Neural progenitor cell (in vitro differentiated cells): ENCODE results near the gene PLP2. TPM values are rescaled to one million over a fixed set of nuclear protein-coding genes. Genes with fewer than 3 reads are reported as not detected.
A peak's percentile ranks its signal among the peaks of the same experiment; 100 is the strongest.

Experiments used
- DNase-seq: peaks from one replicate; pipeline ENCODE4 v3.0.0-alpha.2; 2016; ENCODE audit warnings: low spot score
- H2AFZ ChIP-seq: fragments of 200-600 bp; sonication (generic); replicated peaks from 2 replicates; pipeline ENCODE4 v1.6.1; 2016; ENCODE audit warnings: antibody characterized with exemption
- H3F3A ChIP-seq: fragments of 200-600 bp; sonication (generic); 2 replicates; pipeline ENCODE4 v1.6.1; 2016; ENCODE audit warnings: antibody characterized with exemption, low read depth
- H3K27ac ChIP-seq: fragments of 200-600 bp; sonication (generic); 2 replicates; pipeline ENCODE4 v1.5.1; 2016; ENCODE audit warnings: mild to moderate bottlenecking
- H3K27me3 ChIP-seq: fragments of 200-600 bp; sonication (generic); 2 replicates; pipeline ENCODE4 v1.6.1; 2016; ENCODE audit warnings: mild to moderate bottlenecking, moderate library complexity
- H3K36me3 ChIP-seq: fragments of 200-600 bp; sonication (generic); 2 replicates; pipeline ENCODE4 v1.5.1; 2016
- H3K4me1 ChIP-seq: fragments of 200-600 bp; sonication (generic); 2 replicates; pipeline ENCODE4 v1.6.1; 2016; ENCODE audit warnings: mixed run types
- H3K4me2 ChIP-seq: fragments of 200-600 bp; sonication (generic); 2 replicates; pipeline ENCODE4 v1.6.1; 2016
- H3K4me3 ChIP-seq: fragments of 200-600 bp; sonication (generic); 2 replicates; pipeline ENCODE4 v1.5.1; 2016
- H3K79me2 ChIP-seq: fragments of 200-600 bp; sonication (generic); 2 replicates; pipeline ENCODE4 v1.6.1; 2016; ENCODE audit warnings: low read depth
- H3K9ac ChIP-seq: fragments of 200-600 bp; sonication (generic); 2 replicates; pipeline ENCODE4 v1.6.1; 2016
- H3K9me3 ChIP-seq: fragments of 200-600 bp; sonication (generic); 2 replicates; pipeline ENCODE4 v1.5.1; 2016; ENCODE audit warnings: low read depth
- H4K20me1 ChIP-seq: fragments of 200-600 bp; sonication (generic); 2 replicates; pipeline ENCODE4 v1.6.1; 2016; ENCODE audit warnings: low read depth
- H3K27ac Mint-ChIP-seq: 3 replicates; pipeline ENCODE4 v1.8.0; 2021; ENCODE audit warnings: mixed read lengths
- H3K27me3 Mint-ChIP-seq: 2 replicates; pipeline ENCODE4 v1.8.0; 2022; ENCODE audit warnings: low read depth, mild to moderate bottlenecking, inconsistent platforms, moderate library complexity, mixed read lengths; ENCODE audit not compliant: insufficient read depth
- H3K36me3 Mint-ChIP-seq: 3 replicates; pipeline ENCODE4 v1.8.0; 2021; ENCODE audit warnings: mixed read lengths
- H3K4me1 Mint-ChIP-seq: 3 replicates; pipeline ENCODE4 v1.8.0; 2021; ENCODE audit warnings: mixed read lengths
- H3K4me3 Mint-ChIP-seq: 3 replicates; pipeline ENCODE4 v1.8.0; 2021; ENCODE audit warnings: mild to moderate bottlenecking, moderate library complexity, mixed read lengths
- H3K9me3 Mint-ChIP-seq: 3 replicates; pipeline ENCODE4 v1.8.0; 2020; ENCODE audit warnings: mixed read lengths
- EZH2 ChIP-seq: fragments of 200-600 bp; sonication (generic); IDR thresholded peaks from 2 replicates; pipeline ENCODE4 v1.6.1; 2017; ENCODE audit warnings: antibody characterized with exemption, mild to moderate bottlenecking, moderate library complexity
- EZH2phosphoT487 ChIP-seq: fragments of 200-600 bp; sonication (generic); IDR thresholded peaks from 2 replicates; pipeline ENCODE4 v1.6.1; 2017; ENCODE audit warnings: antibody characterized with exemption
- total RNA-seq: library from RNA; depleted of rRNA; stranded (reverse); fragments of >200 nt; gene quantifications from 2 replicates; pipeline ENCODE4 v1.2.3, GENCODE V29; 2015; ENCODE audit warnings: low replicate concordance
- TF ChIP-seq, protein P1 (sequence below): fragments of 200-600 bp; sonication (generic); IDR thresholded peaks from 2 replicates; pipeline ENCODE4 v1.5.1; 2017; ENCODE audit warnings: antibody characterized with exemption, mild to moderate bottlenecking

PLP2 gene
- total RNA-seq, 1 donor from 2014 or later, result 0.13 TPM

DNA sequence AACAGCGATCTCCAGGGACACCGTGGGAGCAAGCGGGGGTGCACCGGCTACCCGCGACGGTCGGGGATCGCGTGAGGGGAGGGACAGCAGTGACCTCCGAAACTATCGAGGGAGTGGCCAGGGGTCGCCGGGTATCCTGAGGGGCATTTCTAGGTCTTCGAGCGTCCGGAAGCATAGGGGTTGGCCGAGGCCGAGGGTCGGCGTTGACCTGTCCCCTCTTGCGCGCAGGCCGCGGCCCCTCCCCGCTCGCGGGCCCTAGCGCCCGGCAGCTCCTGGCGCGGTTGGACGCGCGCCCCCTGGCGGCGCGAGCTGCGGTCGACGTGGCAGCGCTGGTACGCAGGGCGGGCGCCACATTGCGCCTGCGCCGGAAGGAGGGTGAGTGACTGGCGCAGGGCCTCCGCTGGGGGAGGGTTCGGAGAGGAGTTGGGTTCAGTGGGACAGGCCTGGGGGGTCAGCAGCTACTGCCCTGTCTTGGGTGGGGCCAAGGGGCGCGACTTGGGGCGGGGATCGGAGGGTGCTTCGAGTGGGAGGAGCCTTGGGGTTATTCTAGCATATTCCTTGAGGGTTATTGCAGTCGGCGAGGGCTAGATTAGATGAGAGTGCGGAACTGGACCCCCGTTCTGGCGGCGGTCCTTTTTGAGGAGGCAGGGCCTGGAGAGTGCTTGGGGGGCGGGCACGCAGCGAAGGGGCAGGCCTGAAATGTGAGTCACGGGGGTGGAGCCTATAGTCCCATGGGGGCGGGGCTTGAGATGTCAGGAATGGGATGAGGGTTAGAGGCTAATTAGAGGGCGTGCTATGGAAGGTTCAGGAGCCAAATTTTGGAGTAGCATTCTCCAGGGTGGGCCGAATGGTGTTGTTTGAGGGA is 7.9 kb upstream of the PLP2 start:
- peak; percentile 88 for DNase-seq
- Histone ChIP-seq H3K9ac (no peak overlapping the region), H3K79me2 (no peaks in the 10 kb centered on the region), H4K20me1 (no peaks in the 10 kb centered on the region), H3K9me3 (no peaks in the 10 kb centered on the region), H3K4me1 (peaks cover 11% of the 10 kb centered on the region), H3K4me3 (peak overlapping the region; percentile 41), H3K4me2 (peak overlapping the region; percentile 54), H3K27ac (no peak overlapping the region), H3K27me3 (peaks cover 55% of the 10 kb centered on the region), H3F3A (peaks cover 5% of the 10 kb centered on the region), H2AFZ (no peak overlapping the region), H3K36me3 (no peaks in the 10 kb centered on the region)
- Mint-ChIP-seq H3K9me3 (peaks cover 23% of the 10 kb centered on the region), H3K36me3 (no peaks in the 10 kb centered on the region), H3K4me3 (peak overlapping the region; percentile 75), H3K27me3 (peaks cover 13% of the 10 kb centered on the region), H3K4me1 (peaks cover 16% of the 10 kb centered on the region), H3K27ac (no peak overlapping the region)
- TF ChIP-seq, protein P1, sequence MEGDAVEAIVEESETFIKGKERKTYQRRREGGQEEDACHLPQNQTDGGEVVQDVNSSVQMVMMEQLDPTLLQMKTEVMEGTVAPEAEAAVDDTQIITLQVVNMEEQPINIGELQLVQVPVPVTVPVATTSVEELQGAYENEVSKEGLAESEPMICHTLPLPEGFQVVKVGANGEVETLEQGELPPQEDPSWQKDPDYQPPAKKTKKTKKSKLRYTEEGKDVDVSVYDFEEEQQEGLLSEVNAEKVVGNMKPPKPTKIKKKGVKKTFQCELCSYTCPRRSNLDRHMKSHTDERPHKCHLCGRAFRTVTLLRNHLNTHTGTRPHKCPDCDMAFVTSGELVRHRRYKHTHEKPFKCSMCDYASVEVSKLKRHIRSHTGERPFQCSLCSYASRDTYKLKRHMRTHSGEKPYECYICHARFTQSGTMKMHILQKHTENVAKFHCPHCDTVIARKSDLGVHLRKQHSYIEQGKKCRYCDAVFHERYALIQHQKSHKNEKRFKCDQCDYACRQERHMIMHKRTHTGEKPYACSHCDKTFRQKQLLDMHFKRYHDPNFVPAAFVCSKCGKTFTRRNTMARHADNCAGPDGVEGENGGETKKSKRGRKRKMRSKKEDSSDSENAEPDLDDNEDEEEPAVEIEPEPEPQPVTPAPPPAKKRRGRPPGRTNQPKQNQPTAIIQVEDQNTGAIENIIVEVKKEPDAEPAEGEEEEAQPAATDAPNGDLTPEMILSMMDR, result peak; percentile 67
- TF ChIP-seq EZH2, result no peak

DNA sequence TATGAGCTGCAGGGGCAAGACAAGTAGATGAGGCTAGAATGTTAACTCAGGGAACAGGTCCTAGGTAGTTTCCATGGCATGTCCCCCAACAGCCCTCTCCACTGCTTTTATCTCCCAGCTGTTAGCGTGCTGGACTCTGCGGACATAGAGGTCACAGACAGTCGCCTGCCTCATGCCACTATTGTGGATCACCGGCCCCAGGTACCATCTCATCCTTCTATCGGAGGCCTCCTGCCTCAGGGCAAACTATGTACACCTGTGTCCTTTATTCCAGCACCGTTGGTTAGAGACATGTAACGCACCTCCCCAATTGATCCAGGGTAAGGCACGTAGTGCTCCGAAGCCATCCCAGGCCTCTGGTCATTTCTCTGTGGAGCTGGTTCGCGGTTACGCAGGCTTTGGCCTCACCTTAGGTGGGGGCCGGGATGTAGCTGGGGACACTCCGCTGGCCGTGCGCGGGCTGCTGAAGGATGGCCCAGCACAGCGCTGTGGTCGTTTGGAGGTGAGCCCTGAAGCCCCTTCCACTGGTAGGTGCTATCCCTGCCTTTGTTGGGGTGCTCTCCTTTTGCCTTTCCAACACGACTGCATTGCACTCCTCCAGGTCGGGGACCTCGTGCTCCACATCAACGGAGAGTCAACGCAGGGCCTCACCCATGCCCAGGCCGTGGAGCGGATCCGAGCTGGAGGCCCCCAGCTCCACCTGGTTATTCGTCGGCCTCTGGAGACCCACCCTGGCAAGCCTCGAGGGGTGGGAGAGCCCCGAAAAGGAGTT is 6.9 kb upstream of the PLP2 start:
- H3K27me3 Mint-ChIP-seq, result peaks cover 13% of the 10 kb centered on the region
- no peak for TF ChIP-seq EZH2phosphoT487

DNA sequence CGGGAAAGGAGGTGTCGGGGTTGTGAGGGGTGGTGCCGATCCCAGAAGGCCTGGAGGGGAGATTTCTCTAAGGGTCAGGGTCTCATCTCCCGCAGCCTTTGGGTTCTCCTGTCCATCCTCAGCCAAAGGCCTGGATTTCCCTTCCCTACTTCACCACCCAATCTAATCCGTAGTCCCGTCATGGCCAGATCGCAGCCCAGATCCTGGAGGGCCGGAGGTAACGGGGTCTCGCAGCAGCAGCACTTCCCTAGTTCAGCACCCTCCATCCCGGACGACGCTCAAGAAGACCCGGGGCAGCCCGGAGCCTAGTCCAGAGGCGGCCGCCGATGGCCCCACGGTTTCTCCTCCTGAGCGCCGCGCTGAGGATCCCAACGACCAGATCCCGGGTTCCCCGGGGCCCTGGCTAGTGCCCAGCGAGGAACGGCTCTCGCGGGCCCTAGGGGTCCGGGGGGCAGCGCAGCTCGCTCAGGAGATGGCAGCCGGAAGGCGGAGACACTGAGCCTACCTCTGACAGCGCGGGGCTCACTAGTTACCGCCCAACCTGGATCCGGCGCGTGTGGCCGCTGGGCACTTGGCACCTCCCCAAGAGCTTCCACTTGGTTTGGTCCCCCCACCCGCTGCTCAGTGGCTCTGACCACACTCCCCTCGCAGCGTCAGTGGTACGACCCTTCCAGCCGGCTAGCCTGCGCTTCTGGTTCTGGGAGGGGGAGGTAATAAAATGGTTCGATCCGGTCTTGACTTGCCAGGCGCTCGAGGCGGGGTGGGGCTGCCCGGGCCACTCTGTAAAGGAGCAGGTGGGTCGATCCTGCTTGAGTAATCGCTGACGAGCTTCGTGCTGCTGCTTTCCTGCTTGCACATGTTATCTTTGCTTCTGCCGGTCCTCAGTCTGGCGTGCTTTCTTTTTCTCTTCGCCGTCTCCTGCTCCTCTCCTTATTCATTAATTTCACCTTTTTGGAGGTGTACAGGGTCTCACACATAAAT is 5.5 kb upstream of the PLP2 start:
- no peak overlapping the region for H3K27ac Mint-ChIP-seq
- H3K36me3 ChIP-seq, result no peaks in the 10 kb centered on the region
- H3K9me3 Mint-ChIP-seq, result peaks cover 23% of the 10 kb centered on the region
- H3K4me3 Mint-ChIP-seq, result peak overlapping the region; percentile 79
- H3K27me3 ChIP-seq, result peaks cover 67% of the 10 kb centered on the region
- H3K4me1 Mint-ChIP-seq, result peaks cover 16% of the 10 kb centered on the region
- H3K9ac ChIP-seq, result no peak overlapping the region
- no peaks in the 10 kb centered on the region for H3K79me2 ChIP-seq
- peak overlapping the region; percentile 69 for H3K4me2 ChIP-seq
- H4K20me1 ChIP-seq, result no peaks in the 10 kb centered on the region
- H2AFZ ChIP-seq, result peak overlapping the region; percentile 63
- H3K36me3 Mint-ChIP-seq, result no peaks in the 10 kb centered on the region
- peaks cover 16% of the 10 kb centered on the region for H3K27me3 Mint-ChIP-seq
- TF ChIP-seq, protein P1, result peak; percentile 38
- TF ChIP-seq EZH2, result no peak
- TF ChIP-seq EZH2phosphoT487, result no peak
- peaks cover 5% of the 10 kb centered on the region for H3F3A ChIP-seq
- no peaks in the 10 kb centered on the region for H3K9me3 ChIP-seq
- H3K4me3 ChIP-seq, result peak overlapping the region; percentile 31
- peaks cover 11% of the 10 kb centered on the region for H3K4me1 ChIP-seq
- peak; percentile 89 for DNase-seq
- H3K27ac ChIP-seq, result no peak overlapping the region

More for the DNA sequence above, 6.9 kb upstream of the PLP2 start:
- Histone ChIP-seq H3K36me3 (no peaks in the 10 kb centered on the region), H3K79me2 (no peaks in the 10 kb centered on the region), H2AFZ (no peak overlapping the region), H3K4me2 (no peak overlapping the region), H3K9ac (no peak overlapping the region), H3K9me3 (no peaks in the 10 kb centered on the region), H3F3A (peaks cover 5% of the 10 kb centered on the region), H3K4me1 (peaks cover 11% of the 10 kb centered on the region), H3K27me3 (peaks cover 57% of the 10 kb centered on the region), H3K4me3 (no peak overlapping the region), H3K27ac (no peak overlapping the region), H4K20me1 (no peaks in the 10 kb centered on the region)
- no peaks in the 10 kb centered on the region for H3K36me3 Mint-ChIP-seq
- peaks cover 16% of the 10 kb centered on the region for H3K4me1 Mint-ChIP-seq
- no peak overlapping the region for H3K27ac Mint-ChIP-seq
- peak overlapping the region; percentile 33 for H3K4me3 Mint-ChIP-seq
- peaks cover 23% of the 10 kb centered on the region for H3K9me3 Mint-ChIP-seq
- DNase-seq, result no peak
